ENCODE measurements around the gene AHCYL2.

GRCh38 chr7:129298268-129298893, 73.6 kb downstream of the AHCYL2 start:
- TF ChIP-seq POLR2AphosphoS5 (IDR thresholded peaks at IDR 0.05; ENCODE audit: borderline replicate concordance, low read depth, low read length) (no peak), EZH2 (IDR thresholded peaks at IDR 0.05) (no peak)

Data from SK-N-MC (cell line).